Amniotic epithelial cell (primary cell): Measurements from ENCODE around the gene NDUFB8.

ENCODE experiments used
- DNase-seq: peaks from one replicate; pipeline ENCODE4 v3.0.0-alpha.2; 2010; ENCODE audit warnings: low read depth

Gene NDUFB8

DNA sequence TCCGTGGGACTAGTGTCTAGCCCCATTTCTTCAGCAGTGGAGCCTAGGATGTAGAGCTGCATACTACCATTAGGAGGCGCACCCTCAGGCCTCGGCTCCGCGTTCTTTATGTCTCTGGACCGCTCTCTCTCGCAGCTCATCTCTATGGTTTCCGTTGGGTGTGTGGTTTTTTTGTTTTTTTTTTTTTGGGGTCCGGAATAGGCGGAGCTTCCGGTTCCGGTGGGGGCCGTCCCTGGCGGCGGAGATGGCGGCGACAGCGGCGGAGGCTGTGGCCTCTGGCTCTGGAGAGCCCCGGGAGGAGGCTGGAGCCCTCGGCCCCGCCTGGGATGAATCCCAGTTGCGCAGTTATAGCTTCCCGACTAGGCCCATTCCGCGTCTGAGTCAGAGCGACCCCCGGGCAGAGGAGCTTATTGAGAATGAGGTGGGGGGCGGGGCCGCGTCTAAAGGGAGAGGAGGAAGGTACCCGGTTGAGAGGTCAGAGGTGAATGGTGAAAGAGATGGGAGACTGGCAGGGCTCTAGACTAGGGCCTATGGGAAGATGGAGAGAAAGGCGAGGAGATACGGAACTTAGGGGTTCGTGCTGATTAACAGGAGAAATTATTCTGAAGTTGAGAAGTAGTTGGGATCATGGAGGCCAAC, 6.2 kb upstream of the NDUFB8 start, which contains the start of gene HIF1AN:
TSS of gene HIF1AN (plus strand) at position 229 of the 639 bp plus-strand sequence. CDS start at position 245, 16 bp downstream.
- DNase-seq: peak; percentile 93

GRCh38 chr10:100535338-100535714, 5.7 kb upstream of the NDUFB8 start:
- no peak for DNase-seq

GRCh38 chr10:100534726-100535125, 5.1 kb upstream of the NDUFB8 start:
- DNase-seq: no peak

DNA sequence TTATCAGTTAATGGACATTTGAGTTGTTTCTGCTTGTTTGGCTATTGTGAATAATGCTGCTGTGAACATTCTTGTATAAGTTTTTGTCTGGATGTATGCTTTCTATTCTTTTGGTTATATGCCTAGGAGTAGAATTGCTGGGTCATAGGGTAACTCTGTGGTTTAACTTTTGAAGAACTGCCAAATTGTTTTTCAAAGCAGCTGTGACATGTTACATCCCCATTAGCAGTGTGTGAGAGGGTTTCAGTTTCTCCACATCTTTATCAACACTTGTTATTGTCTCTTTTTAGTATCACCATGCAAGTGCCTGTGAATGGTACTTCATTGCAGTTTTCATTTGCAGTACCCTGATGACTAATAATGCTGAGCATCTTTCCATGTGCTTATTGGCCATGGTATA, 2.1 kb upstream of the NDUFB8 start:
- DNase-seq: no peak

- no peak for DNase-seq
These were observed 673 bp downstream of the NDUFB8 start for GRCh38 chr10:100528921-100529474.

DNA sequence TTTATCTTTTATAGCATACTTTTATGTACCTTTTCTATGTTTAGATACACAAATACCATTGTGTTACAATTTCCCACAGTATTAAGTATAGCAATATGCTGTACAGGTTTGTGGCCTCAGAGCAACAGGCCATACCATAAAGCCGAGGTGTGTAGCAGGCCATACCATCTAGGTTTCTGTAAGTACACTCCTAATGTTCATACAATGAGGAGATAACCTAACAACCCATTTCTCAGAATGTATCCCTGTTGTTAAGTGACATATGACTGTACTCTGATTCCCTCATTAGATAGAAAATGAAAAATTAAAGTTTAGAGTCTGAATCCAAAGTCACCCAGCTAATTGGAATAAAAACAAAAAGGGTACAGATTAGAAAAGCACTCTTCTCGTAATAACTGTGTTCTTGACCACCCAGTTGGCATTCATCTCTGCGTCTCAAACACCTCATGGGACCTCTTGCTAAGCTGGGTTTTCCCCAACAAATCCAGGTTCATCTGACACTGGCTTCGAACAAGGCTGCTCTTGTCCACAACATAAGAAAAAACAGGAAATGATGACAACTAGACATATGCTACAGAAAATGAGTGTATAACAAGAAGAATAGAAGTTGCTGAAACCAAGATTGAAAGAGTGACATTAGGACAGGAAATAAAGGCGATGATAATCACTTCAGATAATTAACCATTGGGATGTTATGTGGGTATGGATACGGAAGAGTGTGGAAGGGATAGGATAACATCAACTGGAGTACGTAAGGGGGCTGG, 1.4 kb downstream of the NDUFB8 start:
- no peak for DNase-seq

DNA sequence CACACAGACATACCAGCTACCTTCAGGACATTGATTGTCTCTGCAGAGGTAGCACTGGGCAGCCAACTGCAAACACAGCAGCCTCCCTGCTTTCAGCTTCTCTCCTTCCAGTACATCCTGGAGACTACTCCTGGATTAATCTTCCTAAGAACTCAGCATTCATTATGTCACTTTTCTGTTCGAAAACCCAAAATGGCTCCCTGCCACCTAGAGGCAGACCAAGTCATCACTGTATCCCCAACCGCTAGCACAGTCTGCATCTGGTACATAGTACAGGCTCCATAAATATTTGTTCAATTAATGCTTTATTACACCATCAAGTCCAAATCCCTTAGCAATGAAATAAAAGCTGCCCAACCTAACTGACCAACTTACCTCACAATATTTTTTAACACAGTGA, 5.0 kb downstream of the NDUFB8 start:
- DNase-seq: no peak

GRCh38 chr10:100524206-100524605, 5.5 kb downstream of the NDUFB8 start:
- no peak for DNase-seq

GRCh38 chr10:100522945-100523344, 6.7 kb downstream of the NDUFB8 start:
- DNase-seq: no peak

DNA sequence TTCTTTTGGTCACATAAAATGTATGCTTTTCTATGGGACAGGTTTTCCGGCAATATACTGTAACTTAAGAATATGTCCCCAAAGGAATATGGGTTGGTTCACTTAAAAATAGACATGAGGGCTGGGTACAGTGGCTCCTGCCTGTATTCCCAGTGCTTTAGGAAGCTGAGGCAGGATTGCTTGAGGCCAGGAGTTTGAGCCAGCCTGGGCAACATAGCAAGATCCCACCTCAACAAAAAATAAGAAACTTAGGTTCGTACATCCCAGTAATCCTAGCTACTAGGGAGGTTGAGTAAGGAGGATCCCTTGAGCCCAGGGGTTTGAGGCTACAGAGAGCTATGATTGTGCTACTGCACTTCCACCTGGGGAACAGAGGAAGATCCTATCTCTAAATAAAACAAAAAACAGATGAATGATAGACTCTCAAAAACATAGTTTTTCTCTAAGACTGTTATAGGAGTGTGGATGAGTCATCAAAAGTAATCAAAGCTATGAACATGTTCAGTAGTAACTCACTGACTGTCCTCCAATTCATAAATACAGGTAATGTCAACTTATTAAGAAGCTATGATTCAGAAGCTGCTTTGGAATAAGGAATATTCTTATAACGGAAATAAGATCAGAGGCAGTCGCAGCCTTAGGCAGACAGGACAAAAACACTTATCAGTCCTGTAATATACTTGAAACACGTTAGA, 7.4 kb downstream of the NDUFB8 start:
- no peak for DNase-seq

GRCh38 chr10:100520811-100521210, 8.9 kb downstream of the NDUFB8 start:
- peak; percentile 64 for DNase-seq

DNA sequence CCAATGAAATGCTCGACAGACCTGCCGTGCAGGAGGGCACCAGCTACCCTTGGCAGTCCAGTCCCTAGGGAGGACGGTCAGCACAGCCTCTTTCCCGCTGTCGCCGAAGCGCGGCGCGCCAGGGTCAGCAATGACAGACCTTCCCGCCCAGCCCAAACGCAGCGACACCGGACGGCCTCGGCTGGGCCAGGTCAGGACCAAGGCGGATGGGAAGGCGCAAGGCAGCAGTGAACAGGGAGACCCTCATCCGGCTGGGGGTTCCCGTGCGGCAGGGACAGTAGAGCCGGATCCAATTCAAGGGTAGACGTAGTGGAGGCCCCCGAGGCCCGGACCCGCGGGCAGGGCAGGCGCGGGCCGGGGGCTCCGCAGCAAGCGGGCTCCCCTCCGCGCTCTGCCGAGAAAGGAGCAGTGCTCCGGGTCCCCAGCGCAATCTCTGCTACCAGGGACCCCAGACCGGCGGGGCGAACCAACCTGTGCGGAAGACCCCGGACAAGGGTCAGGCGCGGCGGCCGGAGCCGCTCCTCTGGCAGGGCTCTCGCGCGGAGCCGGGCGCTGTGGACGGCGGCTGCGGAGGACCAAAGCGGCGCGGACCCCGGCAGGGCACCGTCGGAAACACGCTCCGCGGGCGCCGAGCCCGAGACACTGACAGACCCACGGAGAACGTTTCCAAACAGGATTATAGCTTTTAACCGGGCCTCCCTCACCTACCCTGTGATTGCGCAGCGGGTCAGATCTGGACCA, 10.2 kb downstream of the NDUFB8 start, which contains the start of gene SEC31B:
TSS of gene SEC31B (minus strand) at position 551 of the 741 bp plus-strand sequence. CDS start 2,909 bp downstream, outside the sequence.
- DNase-seq: no peak

DNA sequence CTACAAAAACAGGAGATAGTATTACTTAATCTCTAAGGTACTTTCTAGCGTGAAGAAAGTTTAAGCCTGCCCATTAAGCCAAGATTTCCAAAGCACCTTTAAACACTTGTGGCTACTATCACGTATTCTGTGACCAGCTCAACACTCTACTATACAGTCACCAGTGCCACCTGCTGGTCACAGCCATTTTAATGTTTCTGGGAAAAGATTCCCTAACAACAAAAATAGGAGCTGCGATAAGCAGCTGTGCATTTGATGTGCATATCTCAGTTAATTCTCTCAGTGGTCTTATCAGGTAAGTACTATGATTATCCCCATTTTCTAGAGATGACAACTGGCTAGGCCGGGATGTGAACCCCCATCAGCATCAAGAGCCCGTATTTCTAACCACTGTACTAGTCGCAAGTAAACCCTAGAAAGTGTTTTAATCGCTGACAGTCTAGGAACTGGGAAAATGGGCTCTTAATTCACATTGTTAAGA, 10.9 kb downstream of the NDUFB8 start:
- peak; percentile 56 for DNase-seq

GRCh38 chr10:100516847-100517246, 12.8 kb downstream of the NDUFB8 start:
- no peak for DNase-seq

- no peak for DNase-seq
These were observed 14.1 kb downstream of the NDUFB8 start for GRCh38 chr10:100515612-100516011.

DNA sequence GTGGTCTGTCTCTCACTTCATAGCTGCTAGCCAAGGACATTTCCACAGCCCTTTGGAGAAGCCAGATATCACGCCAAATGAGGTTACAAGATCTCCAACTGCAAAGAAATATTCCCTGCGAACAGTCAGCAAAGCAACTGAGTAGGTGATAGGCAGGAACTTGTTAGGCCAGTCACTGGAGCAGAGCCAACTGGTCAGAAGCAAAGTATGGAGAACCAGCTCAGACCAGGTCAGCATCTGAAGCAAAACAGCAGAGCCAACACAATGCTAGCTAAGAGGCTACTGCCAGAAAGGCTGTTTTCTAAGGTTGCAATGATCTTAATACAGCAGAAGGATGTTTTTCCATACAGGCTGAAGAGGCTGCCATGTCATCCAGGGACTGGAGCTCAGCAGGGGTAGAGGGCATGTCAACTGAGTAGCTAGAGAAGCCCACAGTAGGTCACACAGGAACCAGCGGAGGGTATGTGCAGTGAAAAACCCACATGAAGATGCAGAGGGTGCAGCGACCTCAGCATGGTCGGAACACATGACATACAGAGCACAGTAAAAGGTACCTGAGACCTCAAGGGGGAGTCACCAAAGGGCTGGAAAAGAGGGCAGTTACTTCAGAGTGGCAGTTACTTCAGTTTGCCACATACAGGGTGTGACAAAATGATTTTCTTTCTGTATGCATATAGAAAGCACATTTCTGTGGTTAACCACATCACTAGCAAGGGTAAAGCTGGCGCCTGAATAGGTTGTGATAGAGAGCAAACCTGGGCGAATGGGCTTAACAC, 18.9 kb downstream of the NDUFB8 start:
- DNase-seq: no peak

DNA sequence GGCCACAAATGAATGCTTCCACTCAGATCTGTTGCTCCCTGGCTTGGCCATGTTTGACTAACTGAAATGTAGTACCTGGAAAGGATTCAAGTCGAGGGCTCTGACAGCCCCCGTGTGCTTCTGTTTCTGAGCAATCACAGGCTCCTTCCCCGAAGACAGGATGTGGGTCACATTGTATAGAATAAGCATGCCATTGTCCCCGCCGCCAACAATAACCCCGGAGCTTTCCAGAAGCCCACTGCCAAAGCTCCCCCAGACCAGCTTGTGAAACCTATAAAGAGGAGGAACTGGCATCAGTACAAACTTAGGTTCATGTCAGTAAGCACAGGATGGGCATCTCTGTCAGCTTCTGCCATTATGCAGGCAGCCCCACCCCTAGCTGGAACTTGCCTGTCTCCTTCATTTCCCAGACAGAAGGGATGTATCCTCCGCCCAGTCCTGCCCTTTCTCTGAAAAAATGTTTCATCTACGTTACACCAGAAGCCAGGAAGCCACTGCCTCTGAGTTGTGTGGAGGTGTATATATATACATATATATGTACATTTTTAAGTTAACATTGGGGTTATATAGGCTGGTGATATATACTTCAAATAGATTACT, 20.3 kb downstream of the NDUFB8 start:
- no peak for DNase-seq

- DNase-seq: peak; percentile 55
These were observed 20.9 kb downstream of the NDUFB8 start for GRCh38 chr10:100508691-100509150.

DNA sequence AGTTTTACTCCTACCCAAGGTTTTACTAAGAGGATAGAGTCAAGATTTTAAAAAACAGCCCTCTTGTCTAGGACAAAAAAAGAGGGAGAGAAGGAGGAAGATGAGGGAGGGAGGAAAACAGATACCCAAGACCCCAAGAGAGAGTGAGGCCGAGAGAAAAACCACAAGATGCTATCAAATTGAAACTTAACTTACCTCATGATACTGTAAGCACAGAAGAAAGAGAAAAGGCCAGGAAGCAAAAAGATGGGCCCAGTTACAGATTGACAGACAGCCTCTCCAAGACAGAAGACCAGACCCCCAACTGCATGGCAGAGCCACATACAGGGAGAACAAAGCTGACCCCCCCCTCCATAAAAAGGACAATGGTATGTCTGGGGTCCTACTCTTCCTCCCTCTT, 21.4 kb downstream of the NDUFB8 start:
- no peak for DNase-seq

DNA sequence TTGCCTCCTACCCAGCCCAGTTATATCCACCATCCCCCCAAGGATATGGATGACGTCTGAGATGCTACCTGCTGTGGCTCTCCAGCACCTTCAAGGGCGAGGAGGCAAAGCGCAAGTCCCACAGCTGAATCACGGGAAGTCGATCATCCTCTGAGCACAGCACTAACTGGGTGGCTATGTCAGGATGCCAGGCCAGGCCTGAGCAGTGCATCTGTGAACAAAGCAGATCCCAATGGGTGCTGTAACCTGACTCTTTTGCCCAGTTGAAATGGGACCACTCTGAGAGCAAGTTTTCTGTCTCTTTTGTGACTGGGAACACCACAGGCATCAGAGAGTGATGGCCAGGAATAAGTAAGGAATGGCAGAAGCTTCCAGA, 22.3 kb downstream of the NDUFB8 start:
- DNase-seq: no peak
